ENCODE results near the gene DACT2. TPM values are rescaled to one million over a fixed set of nuclear protein-coding genes. Genes with fewer than 3 reads are reported as not detected.
A peak's percentile ranks its signal among the peaks of the same experiment; 100 is the strongest.
"Not testable (repeated sequence)": the region's sequence is repeated elsewhere in the genome, so short reads cannot be mapped to it uniquely, and the experiment has no call there.

The DACT2 gene
- total RNA-seq, 2 donors from 2014 or later, result not detected

- no peaks in the 10 kb centered on the region for H3K9me3 Mint-ChIP-seq
- ATAC-seq, result no peak
- no peak for DNase-seq (ENCODE audit: low spot score in 2 of 2)
- no peaks in the 10 kb centered on the region for H3K36me3 Mint-ChIP-seq
- no peak overlapping the region for H3K27ac Mint-ChIP-seq
Measured at GRCh38 chr6:168300975-168301647, 18.5 kb downstream of the DACT2 start.

- no peak for ATAC-seq
Measured at GRCh38 chr6:168299541-168300511, 19.8 kb downstream of the DACT2 start.

GRCh38 chr6:168297643-168298042 is 21.9 kb downstream of the DACT2 start:
- no peak for ATAC-seq
- no peak for DNase-seq (ENCODE audit: low spot score in 2 of 2)
- Mint-ChIP-seq H3K27ac (no peak overlapping the region), H3K9me3 (no peaks in the 10 kb centered on the region), H3K36me3 (no peaks in the 10 kb centered on the region)

More at GRCh38 chr6:168299541-168300511, 19.8 kb downstream of the DACT2 start:
- Mint-ChIP-seq H3K9me3 (no peaks in the 10 kb centered on the region), H3K27ac (no peak overlapping the region), H3K36me3 (no peaks in the 10 kb centered on the region)
- DNase-seq (ENCODE audit: low spot score in 2 of 2), result no peak

GRCh38 chr6:168294901-168295300 is 24.7 kb downstream of the DACT2 start:
- ATAC-seq, result no peak
- no peak overlapping the region for H3K27ac Mint-ChIP-seq
- no peaks in the 10 kb centered on the region for H3K9me3 Mint-ChIP-seq
- DNase-seq (ENCODE audit: low spot score in 2 of 2), result no peak
- peaks cover 0 to under 1% of the 10 kb centered on the region in 2 donors for H3K36me3 Mint-ChIP-seq

GRCh38 chr6:168293636-168294530 is 25.7 kb downstream of the DACT2 start:
- ATAC-seq (no peak), DNase-seq (ENCODE audit: low spot score in 2 of 2) (no peak)
- H3K9me3 Mint-ChIP-seq, result peaks cover 0 to under 1% of the 10 kb centered on the region in 2 donors
- H3K36me3 Mint-ChIP-seq, result peaks cover 2 to 10% of the 10 kb centered on the region in 2 donors
- H3K27ac Mint-ChIP-seq, result no peak overlapping the region

GRCh38 chr6:168292826-168293225 is 26.8 kb downstream of the DACT2 start:
- Mint-ChIP-seq H3K36me3 (peaks cover 6 to 14% of the 10 kb centered on the region in 2 donors), H3K27ac (no peak overlapping the region), H3K9me3 (peaks cover 0 to 9% of the 10 kb centered on the region in 2 donors)
- no peak for ATAC-seq
- DNase-seq (ENCODE audit: low spot score in 2 of 2), result no peak

- no peak overlapping the region for H3K27ac Mint-ChIP-seq
- peaks cover 0 to 9% of the 10 kb centered on the region in 2 donors for H3K9me3 Mint-ChIP-seq
- peaks cover 6 to 14% of the 10 kb centered on the region in 2 donors for H3K36me3 Mint-ChIP-seq
- ATAC-seq (no peak), DNase-seq (ENCODE audit: low spot score in 2 of 2) (no peak)
Measured at GRCh38 chr6:168291450-168291849, 28.1 kb downstream of the DACT2 start.

GRCh38 chr6:168290095-168290494 is 29.5 kb downstream of the DACT2 start:
- Mint-ChIP-seq H3K9me3 (peaks cover 0 to 9% of the 10 kb centered on the region in 2 donors), H3K36me3 (peaks cover 6 to 14% of the 10 kb centered on the region in 2 donors), H3K27ac (no peak overlapping the region)
- DNase-seq (ENCODE audit: low spot score in 2 of 2), result no peak
- ATAC-seq, result no peak

GRCh38 chr6:168289571-168289962 is 30.0 kb downstream of the DACT2 start:
- ATAC-seq, result no peak
- Mint-ChIP-seq H3K9me3 (peaks cover 0 to 13% of the 10 kb centered on the region in 2 donors), H3K27ac (no peak overlapping the region), H3K36me3 (peaks cover 6 to 19% of the 10 kb centered on the region in 2 donors)
- no peak for DNase-seq (ENCODE audit: low spot score in 2 of 2)

GRCh38 chr6:168288781-168289570 is 30.6 kb downstream of the DACT2 start:
- peaks cover 6 to 21% of the 10 kb centered on the region in 2 donors for H3K36me3 Mint-ChIP-seq
- no peak overlapping the region for H3K27ac Mint-ChIP-seq
- H3K9me3 Mint-ChIP-seq, result peaks cover 0 to 15% of the 10 kb centered on the region in 2 donors
- ATAC-seq (no peak), DNase-seq (ENCODE audit: low spot score in 2 of 2) (no peak)

- H3K27ac Mint-ChIP-seq, result peak overlapping the region; percentile 42 to 92
- peaks cover 0 to 15% of the 10 kb centered on the region in 2 donors for H3K9me3 Mint-ChIP-seq
- DNase-seq (ENCODE audit: low spot score in 2 of 2); ATAC-seq: not testable (repeated sequence)
- H3K36me3 Mint-ChIP-seq, result peaks cover 6 to 21% of the 10 kb centered on the region in 2 donors
Measured at GRCh38 chr6:168287460-168287859, 32.1 kb downstream of the DACT2 start.

- peak; percentile 73 to 94 for ATAC-seq
- Mint-ChIP-seq H3K36me3 (peaks cover 6 to 25% of the 10 kb centered on the region in 2 donors), H3K27ac (peak overlapping the region; percentile 42 to 92), H3K9me3 (peaks cover 0 to 15% of the 10 kb centered on the region in 2 donors)
- peak in 1 of 2 donors; percentile 32 for DNase-seq (ENCODE audit: low spot score in 2 of 2)
Measured at GRCh38 chr6:168286771-168287446, 32.7 kb downstream of the DACT2 start.

GRCh38 chr6:168286116-168286515 is 33.5 kb downstream of the DACT2 start:
- Mint-ChIP-seq H3K9me3 (peaks cover 0 to 15% of the 10 kb centered on the region in 2 donors), H3K36me3 (peaks cover 6 to 27% of the 10 kb centered on the region in 2 donors), H3K27ac (peak overlapping the region in 1 of 2 donors; percentile 22)
- DNase-seq (ENCODE audit: low spot score in 2 of 2) (no peak), ATAC-seq (peak in 1 of 2 donors; percentile 38)

GRCh38 chr6:168285456-168285855 is 34.1 kb downstream of the DACT2 start:
- no peak for ATAC-seq
- DNase-seq (ENCODE audit: low spot score in 2 of 2), result no peak
- Mint-ChIP-seq H3K27ac (no peak overlapping the region), H3K36me3 (peaks cover 6 to 27% of the 10 kb centered on the region in 2 donors), H3K9me3 (peaks cover 0 to 15% of the 10 kb centered on the region in 2 donors)

GRCh38 chr6:168284187-168284586 is 35.4 kb downstream of the DACT2 start:
- peaks cover 6 to 20% of the 10 kb centered on the region in 2 donors for H3K36me3 Mint-ChIP-seq
- no peak for DNase-seq (ENCODE audit: low spot score in 2 of 2)
- H3K9me3 Mint-ChIP-seq, result peaks cover 0 to 15% of the 10 kb centered on the region in 2 donors
- ATAC-seq, result no peak
- H3K27ac Mint-ChIP-seq, result no peak overlapping the region

All from activated naive CD4-positive, alpha-beta T cell treated with anti-CD3 and anti-CD28 coated beads, Interleukin-2, amount 50 U/mL, for 72 hours (primary cell).